Measurements from ENCODE around the gene C18orf54.
"Not testable (repeated sequence)": the region's sequence is repeated elsewhere in the genome, so short reads cannot be mapped to it uniquely, and the experiment has no call there.

Gene C18orf54

DNA sequence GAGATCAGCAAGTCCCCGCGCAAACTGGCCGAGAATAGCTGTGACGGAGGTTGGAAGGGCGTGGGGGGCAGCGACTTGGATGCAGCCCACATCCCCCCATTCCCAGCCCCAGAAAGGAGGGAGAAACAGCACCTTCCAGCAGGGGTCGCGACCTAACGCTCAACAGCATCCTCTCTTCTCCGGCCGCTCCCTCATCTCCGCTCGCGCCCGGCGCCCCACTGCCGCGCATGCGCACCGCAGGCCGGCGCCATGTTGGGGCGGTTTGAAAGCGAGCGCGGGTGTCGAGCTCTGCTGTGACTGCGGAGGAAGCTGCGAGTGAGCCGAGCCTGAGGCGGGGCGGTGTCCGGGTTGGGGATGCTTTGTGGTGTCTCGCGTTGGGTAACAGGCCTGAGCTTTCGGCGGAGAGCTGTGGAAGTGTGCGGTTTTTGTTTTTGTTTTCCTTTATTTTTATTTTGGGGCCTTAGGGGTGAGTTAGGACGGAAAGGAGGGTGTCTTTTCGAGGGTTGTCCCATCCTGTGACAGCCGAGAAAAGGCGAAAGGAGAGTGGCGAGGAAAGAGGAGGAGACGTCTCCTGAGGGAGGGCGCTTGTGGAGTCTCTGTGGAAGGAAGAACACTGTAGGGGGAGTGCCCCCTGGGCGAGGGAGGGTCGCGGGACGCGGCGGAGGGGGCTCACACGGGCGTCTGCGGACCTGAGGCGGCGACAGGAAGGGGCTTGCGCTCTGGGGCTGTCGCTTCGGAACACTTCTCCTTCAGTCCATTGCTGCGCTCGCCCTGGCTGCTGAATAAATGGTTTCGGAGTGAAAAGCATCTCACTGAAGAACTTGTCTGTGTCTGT is at the start of gene C18orf54, which contains the start of gene STARD6:
Gene C18orf54, plus strand, starts transcription at position 247 of the 835 bp plus-strand sequence. CDS start 2,667 bp downstream, outside the sequence.
Gene STARD6, minus strand, starts transcription at position 199 of the 835 bp plus-strand sequence. CDS start 3,285 bp downstream, outside the sequence.
- peak; percentile 91 for DNase-seq

DNA sequence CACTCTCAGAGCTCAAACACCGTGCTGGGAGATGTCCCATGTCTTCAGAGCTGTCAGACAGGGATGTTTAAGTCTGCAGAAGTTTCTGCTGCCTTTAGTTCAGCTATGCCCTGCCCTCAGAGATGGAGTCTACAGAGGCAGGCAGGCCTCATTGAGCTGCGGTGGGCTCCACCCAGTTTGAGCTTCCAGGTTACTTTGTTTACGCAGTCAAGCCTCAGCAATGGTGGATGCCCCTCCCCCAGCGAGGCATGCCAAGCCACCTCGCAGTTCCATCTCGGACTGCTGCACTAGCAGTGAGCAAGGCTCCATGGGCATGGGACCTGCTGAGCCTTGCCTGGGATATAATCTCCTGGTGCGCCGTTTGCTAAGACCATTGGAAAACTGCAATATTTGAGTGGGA is 48.1 kb upstream of the C18orf54 start:
- not testable (repeated sequence) for DNase-seq

DNA sequence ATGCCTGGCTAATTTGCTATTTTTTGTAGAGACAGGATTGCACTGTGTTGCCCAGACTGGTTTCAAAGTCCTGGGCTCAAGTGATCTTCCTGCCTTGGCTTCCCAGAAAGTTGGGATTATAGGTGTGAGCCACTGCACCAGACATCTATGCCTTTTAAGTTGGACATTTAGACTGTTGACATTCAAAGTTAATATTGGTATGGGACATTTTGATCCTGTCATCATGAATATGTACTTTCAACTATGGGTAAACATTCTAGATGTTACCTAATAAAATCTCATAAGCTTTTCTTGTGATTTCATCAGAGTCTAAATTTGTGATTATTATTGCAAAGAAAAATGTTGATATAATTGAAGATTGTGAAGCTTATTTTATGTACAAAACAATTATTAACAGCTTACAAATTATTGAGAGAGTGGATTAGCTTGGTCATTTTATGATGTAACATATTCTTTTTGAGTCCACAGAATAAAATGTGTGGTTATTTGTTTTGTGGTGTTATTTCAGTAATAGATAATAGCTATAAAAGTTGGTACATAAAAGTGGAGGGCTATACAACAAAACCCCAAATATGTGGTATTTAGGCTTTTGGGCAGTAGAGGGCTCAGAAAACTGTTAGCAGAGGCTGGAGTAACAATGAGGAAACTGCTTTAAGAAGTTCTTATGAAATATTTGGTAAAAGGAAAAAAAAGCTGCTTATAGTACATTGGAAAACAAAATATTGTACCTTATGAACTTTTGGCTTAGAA is 41.5 kb upstream of the C18orf54 start:
- DNase-seq = no peak

DNA sequence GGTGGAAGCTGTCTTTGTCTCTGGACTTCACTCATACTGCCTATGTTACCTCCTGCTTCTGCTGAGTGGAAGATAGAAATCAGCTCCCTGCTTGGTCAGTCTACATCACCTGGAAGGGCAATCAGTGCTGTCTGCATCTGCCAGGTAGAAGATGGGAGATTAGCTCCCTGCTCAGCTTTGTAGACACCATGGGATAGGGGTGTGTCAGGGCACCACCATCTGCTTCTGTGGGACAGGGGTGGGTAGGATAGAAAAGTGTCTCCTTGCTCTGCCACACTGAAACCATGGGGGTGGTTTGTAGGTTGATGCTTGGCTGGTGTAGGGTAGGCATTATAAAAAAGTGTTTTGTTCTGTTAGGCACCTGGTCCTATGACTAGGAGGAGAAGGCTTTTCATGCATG is 34.1 kb upstream of the C18orf54 start:
- DNase-seq = no peak

DNA sequence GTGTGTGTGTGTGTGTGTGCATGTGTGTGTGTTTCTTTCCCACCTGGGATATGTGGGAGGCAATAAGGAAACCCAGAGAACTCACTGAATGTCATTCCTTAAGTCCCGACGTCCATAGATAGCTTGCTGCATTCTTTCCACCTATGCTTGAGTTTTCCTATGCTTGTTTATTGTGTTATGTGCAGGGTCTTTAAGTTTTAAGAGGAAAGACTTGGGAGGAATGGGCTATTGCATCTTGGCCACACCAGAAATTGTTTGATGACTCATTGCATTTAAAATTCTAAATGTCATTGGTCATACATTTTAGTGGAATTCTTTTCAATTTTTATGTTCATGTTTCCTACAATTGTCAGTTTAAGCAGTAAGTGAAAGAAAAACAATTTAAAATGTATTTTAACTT is 33.7 kb upstream of the C18orf54 start:
- DNase-seq = no peak

DNA sequence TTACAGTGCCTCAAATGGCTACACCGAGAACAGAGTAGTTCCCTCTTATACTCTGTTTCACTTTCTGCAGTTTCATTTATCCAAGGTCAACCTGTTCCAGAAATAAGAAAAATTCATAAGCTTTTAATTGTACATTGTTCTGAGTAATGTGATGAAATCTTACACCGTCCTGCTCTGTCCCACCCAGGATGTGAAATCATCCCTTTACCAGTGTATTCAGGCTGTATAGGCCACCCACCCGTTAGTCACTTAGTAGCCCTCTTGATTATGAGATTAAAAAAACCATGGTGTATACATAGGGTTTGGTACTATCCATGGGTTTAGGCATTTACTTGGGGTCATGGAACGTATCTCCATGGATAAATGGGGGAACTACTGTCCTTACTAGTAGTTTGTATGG is 29.9 kb upstream of the C18orf54 start:
- no peak for DNase-seq

DNA sequence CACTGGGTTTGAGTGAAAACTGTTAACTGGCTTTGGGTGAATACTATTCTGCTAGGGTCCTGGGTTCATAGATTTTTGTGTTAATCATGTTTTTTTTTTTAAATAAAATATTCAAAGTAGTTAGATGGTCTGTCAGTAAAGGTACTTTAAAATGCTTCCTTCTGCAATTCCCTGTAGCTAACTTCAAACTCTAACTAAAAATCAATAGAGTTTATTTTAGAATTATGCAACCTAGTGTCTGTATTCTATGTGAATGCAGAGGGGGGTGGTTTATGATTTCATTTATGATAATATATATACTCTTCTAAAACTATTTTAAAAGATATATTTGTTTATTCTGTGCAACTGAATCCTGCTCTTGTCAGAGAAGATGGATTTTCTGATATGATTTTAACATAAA is 27.9 kb upstream of the C18orf54 start:
- no peak for DNase-seq

DNA sequence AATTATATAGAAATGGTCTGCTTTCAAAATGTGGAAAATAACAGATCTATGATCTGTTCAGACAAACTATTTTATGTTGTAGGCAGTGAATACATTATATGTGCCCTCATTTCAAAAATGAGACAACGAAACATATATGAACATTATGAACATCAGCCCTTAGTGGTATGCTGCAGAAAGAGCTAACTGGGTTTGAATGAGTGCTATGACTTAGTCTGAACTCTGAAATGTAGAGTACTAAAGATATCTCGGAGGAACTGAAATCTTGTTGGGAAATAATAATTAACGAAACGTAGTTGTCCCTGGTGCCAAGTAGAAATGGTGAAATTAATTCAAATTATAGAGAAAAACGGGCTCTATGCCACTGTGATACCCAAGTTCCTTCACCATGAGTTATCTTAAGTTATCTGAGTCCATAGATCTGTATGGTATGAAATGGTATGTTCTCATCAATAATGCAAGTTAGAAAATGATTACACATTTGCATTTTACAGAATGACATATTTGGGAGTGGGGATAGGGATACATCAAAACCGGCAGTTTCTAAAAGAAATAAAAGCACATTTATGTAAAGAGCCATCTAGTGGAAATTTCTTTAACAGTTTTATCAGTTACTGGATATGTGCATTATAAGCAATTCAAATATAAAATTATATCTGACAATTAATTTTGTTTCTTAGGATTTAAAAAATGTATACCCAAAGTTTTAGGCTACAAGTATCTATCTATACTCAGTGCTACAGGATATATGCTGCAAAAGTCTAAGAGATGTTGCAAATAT is 26.7 kb upstream of the C18orf54 start:
- DNase-seq = no peak

DNA sequence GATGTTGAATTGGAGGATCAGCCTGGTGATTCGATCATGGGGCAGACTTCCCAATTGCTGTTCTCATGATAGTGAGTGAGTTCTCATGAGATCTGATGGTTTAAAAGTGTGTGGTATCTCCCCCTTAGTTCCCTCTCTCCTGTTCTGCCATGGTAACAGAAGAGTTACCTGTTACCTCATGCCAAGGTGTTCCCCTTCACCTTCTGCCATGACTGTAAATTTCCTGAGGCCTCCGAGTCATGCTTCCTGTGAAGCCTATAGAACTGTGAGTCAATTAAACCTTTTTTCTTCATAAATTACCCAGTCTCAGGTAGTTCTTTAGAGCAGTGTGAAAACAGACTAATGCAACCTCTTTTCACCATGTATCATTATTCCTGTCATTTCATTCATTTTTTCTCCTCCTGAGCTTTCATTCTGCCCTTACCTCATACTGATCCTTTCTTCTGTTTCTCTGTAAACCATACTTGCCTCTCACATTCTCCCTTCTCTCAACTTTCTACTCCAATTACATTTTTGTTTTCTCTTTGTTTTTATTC is 22.0 kb upstream of the C18orf54 start:
- no peak for DNase-seq

DNA sequence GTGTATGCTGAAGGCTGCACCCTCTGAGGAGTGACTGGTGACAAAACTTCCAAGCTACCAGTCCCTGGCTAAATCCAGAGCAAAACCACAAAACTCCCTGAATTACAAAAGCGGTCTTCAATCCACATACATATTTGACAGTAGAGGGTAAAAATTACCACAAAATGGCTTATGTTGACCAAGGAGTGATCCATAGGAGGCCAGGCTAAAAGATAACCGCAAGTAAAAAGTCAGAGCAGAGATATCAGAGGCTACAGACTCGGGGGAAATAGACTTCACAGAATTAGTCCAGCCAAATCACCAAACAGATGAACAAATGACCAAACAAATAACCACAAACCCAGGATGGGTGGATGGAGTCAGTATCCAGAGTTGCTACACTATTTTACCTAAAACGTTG is 19.5 kb upstream of the C18orf54 start:
- no peak for DNase-seq

DNA sequence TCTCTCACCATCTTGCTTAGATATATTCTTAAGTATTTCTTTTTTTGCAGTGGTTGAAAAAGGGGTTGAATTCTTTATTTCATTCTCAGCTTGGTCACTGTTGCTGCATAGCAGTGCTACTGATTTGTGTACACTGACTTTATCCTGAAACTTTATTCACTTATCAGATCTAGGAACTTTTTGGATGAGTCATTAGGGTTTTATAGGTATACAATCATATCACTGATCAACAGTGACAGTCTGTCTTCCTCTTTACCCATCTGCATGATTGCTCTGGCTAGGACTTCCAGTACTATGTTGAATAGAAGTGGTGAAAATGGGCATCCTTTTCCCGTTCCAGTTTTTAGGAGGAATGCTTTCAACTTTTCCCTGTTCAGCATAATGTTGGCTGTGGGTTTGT is 6.5 kb upstream of the C18orf54 start:
- DNase-seq = no peak

DNA sequence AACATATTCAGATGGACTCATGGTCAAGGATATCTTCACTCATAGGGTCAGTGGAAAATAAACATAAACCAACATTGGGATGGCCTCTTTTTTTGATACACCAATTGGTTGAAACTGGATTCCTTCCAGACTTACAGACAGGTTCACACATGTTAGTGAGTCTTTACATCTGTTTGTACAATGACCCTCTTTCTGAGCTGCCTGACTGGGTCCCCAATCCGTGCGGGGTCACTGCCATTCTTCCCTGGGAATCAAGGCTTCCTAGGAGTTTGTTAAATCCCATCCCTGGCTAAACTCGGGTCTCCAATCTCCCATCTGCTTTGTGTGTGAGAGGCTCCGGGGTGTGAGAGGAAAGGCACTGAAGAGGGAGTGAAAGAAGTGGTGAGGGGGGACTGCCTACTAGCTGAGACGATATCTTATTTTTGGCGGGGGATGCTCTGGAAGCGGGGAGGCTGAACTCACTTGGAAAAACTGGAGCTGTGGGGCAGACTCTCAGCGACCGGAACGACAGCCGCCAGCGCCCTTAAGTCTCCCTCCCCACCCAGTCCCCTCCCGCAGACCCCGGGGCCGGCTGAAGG is 535 bp upstream of the C18orf54 start:
- no peak for DNase-seq

DNA sequence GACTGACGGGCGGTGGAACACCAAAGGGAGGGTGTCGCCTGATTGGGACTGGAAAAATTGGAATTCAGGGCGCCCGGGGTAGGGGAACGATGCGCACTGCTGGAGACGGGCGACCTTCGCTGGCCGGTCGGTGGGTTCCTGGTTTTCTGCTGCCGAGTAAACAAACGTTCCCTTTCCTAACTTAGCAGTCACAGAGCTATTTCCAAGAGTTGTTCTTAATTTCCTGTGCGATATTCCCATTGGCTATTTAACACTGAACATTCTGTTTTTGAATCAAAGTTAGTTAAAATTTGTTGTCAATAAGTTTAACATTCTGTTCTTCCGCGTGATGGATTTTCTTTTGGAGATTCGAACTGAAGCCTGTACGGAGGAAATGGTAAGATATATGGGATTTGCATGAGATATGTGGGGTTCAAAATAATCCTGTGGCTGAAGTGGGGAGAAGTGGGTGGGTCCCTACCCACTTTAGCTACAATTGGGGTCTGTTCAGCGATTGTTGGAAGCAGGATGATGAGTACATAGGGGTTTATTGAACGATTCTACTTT is 862 bp downstream of the C18orf54 start:
- no peak for DNase-seq

DNA sequence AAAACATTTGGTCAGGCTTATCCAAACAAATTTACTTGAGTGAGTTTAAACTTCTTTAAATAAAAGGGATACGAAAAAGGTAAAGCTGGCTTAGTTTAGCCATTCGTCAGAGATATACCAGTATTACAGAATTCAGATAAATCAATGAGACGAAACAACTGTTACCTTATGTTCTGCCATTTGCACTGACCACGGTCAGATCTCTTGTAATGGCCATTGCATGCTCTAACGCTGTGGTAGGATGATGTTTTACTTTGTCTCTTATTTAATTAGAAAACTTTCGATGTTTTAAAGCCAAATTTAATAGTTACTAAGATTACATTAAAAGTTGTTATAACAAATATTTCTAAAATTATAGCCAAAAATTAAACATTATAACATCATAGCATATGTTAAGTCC is 1.5 kb downstream of the C18orf54 start:
- DNase-seq = no peak

DNA sequence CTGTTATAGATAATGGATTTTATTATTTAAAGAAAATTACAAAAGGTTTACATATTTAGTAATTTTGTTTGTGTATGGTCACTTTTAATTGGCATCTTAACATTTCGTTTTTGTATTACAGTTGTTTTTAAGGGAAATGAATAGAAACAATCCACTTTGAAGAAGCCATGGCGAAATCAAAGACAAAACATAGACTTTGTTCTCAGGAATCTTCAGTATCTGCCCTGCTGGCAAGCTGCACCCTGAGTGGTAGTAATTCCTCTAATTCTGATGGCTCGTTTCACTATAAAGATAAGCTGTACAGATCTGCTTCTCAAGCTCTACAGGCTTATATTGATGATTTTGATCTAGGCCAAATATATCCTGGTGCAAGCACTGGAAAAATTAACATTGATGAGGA is 2.7 kb downstream of the C18orf54 start:
- DNase-seq = no peak

DNA sequence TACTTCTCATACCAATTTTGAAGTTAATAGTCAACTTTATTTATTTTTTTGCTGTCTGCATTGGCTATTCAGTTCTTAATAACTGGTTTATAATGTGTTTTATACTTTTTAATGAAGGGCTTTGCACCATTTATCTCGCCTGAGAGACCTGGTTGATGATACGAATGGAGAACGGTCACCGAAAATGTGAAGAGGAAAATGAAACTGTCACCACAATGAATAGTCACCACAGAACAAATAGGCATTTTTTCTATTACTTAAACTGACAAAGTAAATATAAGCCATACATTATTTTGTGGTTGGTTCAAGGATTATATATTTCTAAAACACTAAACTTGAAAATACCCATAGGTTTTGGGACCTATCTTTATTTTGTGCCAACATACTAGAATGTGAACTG is 20.4 kb downstream of the C18orf54 start:
- DNase-seq = no peak

DNA sequence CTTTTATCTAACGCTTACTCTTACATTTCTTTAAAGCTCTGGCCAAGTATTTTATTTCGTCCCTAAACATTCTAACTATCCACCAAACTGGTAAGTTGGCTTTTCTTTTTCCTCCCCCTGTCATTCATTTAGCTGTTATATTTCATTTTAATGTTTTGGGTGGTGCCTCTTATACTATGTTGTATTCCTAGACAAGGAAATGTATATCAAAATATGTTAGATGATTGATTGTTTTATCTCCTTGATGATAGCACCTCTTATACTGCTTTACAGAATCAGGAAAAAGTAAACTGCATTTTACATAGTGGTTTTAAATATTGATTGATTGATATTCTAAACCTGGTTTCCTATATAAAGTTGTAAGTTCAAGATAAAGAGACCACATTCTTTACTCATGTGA is 23.9 kb downstream of the C18orf54 start:
- no peak for DNase-seq

DNA sequence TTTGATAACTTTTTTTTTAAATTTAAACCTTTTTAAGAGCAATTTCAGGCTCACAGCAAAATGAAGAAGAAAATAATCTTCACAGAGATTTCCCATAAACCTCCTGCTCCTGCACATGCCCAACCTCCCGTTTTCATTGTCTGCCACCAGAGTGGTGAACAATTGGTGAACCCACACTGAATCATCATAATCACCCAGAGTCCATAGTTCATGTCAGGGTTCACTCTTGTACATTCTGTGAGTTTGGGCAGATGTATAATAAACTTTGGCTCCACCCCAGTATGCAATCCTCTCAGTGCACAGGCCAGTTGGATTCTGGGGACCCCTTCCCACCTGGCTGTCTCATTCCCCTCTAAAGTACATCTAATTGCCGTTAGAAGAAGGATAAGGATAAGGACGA is 24.4 kb downstream of the C18orf54 start:
- DNase-seq = no peak

DNA sequence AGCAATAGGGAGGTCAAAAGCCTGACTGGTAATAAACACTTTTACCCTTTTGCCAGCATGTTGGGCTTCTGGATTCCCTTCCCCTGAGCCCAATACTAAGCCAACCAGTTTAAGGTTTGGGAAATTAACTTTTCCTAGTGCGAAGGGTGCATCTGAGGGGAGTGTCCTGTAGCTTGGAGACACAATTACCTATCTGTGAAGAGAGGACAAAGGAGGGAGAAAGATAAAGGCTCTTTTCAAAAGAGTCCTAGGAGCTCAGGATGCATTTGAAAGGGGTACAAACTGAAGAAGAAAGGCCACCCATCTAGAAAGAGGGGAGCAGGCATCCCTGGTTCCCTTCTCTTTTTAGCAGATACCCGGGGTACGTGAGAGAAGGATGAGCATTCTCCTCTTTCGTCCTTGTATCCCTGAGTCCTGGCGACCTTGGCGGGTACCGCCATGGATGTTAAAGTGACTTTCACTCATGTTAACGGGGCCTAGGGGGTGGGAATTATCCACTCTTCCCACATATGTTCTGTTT is 25.1 kb downstream of the C18orf54 start:
- DNase-seq = no peak

DNA sequence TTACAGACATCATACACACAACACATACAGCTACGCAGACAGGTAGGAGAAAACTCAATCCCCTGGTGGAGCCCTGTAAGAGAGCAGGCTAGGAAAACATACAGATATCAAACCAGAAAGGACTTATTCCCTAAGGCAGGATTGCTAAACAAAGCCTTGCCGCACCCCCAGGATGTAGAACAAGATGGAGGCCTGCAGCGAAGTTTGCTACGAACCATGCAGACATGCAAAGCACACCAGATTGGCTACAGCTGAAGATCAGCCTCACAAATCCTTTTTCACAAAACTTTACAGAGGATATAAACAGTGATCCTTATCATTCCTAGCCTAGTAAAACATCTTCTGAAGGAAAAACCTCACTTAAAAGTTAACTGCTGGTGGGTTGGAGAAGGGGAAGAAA is 28.3 kb downstream of the C18orf54 start:
- DNase-seq = no peak

DNA sequence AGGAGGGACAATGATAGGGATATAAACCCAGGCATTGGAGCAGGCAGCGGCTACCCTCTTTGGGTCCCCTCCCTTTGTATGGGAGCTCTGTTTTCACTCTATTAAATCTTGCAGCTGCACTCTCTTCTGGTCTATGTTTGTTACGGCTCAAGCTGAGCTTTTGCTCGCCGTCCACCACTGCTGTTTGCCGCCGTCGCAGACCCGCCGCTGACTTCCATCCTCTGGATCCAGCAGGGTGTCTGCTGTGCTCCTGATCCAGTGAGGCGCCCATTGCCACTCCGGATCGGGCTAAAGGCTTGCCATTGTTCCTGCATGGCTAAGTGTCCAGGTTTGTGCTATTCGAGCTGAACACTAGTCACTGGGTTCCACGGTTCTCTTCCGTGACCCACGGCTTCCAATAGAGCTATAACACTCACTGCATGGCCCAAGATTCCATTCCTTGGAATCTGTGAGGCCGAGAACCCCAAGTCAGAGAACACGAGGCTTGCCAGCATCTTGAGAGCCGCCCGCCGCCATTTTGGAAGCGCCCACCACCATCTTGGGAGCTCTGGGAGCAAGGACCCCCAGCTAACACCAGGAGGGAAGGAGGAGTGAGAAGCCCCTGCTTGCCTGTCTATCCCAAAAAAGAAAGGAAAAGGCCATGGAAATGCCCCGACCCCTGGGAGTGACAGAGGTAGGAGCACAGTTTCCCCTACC is 29.2 kb downstream of the C18orf54 start:
- DNase-seq = not testable (repeated sequence)
